K562 (cell line): Measurements from ENCODE around the gene MEF2D. TPM values are rescaled to one million over a fixed set of nuclear protein-coding genes. Genes with fewer than 3 reads are reported as not detected.

Experiments used
- ADNP ChIP-seq: fragments of 200-800 bp; sonication (Bioruptor generic); IDR thresholded peaks from 2 replicates; pipeline ENCODE4 v1.6.1; 2016; ENCODE audit warnings: missing genetic modification characterization, missing compliant biosample characterization
- ATF3 ChIP-seq, 2 experiments: fragments of 450-650 bp in 1 of 2; sonication (generic) in 1 of 2; formaldehyde crosslinking in 1 of 2; IDR thresholded peaks in 1 of 2; conservative IDR thresholded peaks in 1 of 2; 2 replicates each; pipeline versions ENCODE4 v1.6.1 to v1.8.1; 2016 to 2023; ENCODE audit warnings: mild to moderate bottlenecking in 2 of 2, moderate library complexity in 2 of 2, inconsistent platforms in 1 of 2, missing genetic modification reagents in 1 of 2
- CTCFL ChIP-seq: IDR thresholded peaks from 2 replicates; pipeline ENCODE4 v1.6.1; 2011; ENCODE audit warnings: borderline replicate concordance, low read depth, mild to moderate bottlenecking, moderate library complexity, low read length; ENCODE audit not compliant: insufficient read depth, poor library complexity, severe bottlenecking
- ETV5 ChIP-seq: sonication (generic); formaldehyde crosslinking; IDR thresholded peaks from 2 replicates; pipeline ENCODE4 v1.4.0; 2020; ENCODE audit warnings: low read depth, mild to moderate bottlenecking, missing genetic modification reagents
- KAT7 ChIP-seq: sonication (generic); formaldehyde crosslinking; IDR thresholded peaks from 2 replicates; pipeline ENCODE4 v1.8.0; 2022; ENCODE audit warnings: missing genetic modification reagents, mild to moderate bottlenecking, borderline replicate concordance
- KAT8 ChIP-seq: fragments of 450-650 bp; IDR thresholded peaks from 2 replicates; pipeline ENCODE4 v1.6.1; 2016; ENCODE audit warnings: low read depth, mild to moderate bottlenecking
- MED1 ChIP-seq: sonication (generic); formaldehyde crosslinking; IDR thresholded peaks from 2 replicates; pipeline ENCODE4 v1.8.1; 2023; ENCODE audit warnings: missing genetic modification reagents, borderline replicate concordance
- MXD1 ChIP-seq: fragments of 250-450 bp; sonication (Bioruptor Pico); IDR thresholded peaks from 2 replicates; pipeline ENCODE4 v1.8.0; 2021; ENCODE audit warnings: borderline replicate concordance, mild to moderate bottlenecking, moderate library complexity; ENCODE audit not compliant: poor library complexity, severe bottlenecking
- NBN ChIP-seq: fragments of 450-650 bp; IDR thresholded peaks from 2 replicates; pipeline ENCODE4 v1.6.1; 2016; ENCODE audit warnings: low read depth, mild to moderate bottlenecking
- NRF1 ChIP-seq, 2 experiments: fragments of 450-650 bp; IDR thresholded peaks in 1 of 2; conservative IDR thresholded peaks in 1 of 2; 2 replicates each; pipeline ENCODE4 v1.6.1; 2014; ENCODE audit warnings: mild to moderate bottlenecking in 2 of 2
- PCBP2 ChIP-seq: fragments of 200-400 bp; formaldehyde crosslinking; IDR thresholded peaks from 2 replicates; pipeline ENCODE4 v1.6.1; 2018; ENCODE audit warnings: low read length, low read depth, mild to moderate bottlenecking, moderate library complexity; ENCODE audit not compliant: poor library complexity, severe bottlenecking
- PPARD ChIP-seq: fragments of 250-450 bp; sonication (Bioruptor Pico); IDR thresholded peaks from 2 replicates; pipeline ENCODE4 v1.8.0; 2022; ENCODE audit warnings: inconsistent platforms, mild to moderate bottlenecking, moderate library complexity
- SAFB ChIP-seq: fragments of 200-400 bp; formaldehyde crosslinking; IDR thresholded peaks from 2 replicates; pipeline ENCODE4 v1.6.1; 2017; ENCODE audit warnings: low read depth, low read length, borderline replicate concordance
- SRSF3 ChIP-seq: fragments of 200-400 bp; formaldehyde crosslinking; IDR thresholded peaks from 2 replicates; pipeline ENCODE4 v1.6.1; 2016; ENCODE audit warnings: mild to moderate bottlenecking, low read length, moderate library complexity; ENCODE audit not compliant: insufficient read depth
- TRIM24 ChIP-seq, 2 experiments: fragments of 450-650 bp; IDR thresholded peaks; 2 replicates each; pipeline ENCODE4 v1.6.1; 2016
- VEZF1 ChIP-seq: fragments of 200-800 bp; sonication (Bioruptor generic); IDR thresholded peaks from 2 replicates; pipeline ENCODE4 v1.6.1; 2017; ENCODE audit warnings: missing genetic modification characterization, missing compliant biosample characterization
- ZBTB9 ChIP-seq: fragments of 450-650 bp; formaldehyde crosslinking; IDR thresholded peaks from 2 replicates; pipeline ENCODE4 v1.4.0; 2020; ENCODE audit warnings: mild to moderate bottlenecking, moderate library complexity
- ZFP1 ChIP-seq: fragments of 450-650 bp; formaldehyde crosslinking; IDR thresholded peaks from 2 replicates; pipeline ENCODE4 v1.4.0; 2020; ENCODE audit warnings: mild to moderate bottlenecking, mixed read lengths
- polyA plus RNA-seq, 8 experiments: library from polyadenylated mRNA; depleted of rRNA in 4 of 8; stranded (reverse) in 5 of 8; unstranded in 3 of 8; fragments of >200 nt; fragmentation: Nextera tagmentation in 2 of 8; fragmentation: Illumina TruSeq in 1 of 8; extraction: Ambion mirVana in 2 of 8; extraction: Trizol in 1 of 8; gene quantifications; 2 replicates each; pipeline versions ENCODE4 v1.2.1 to v1.2.3, GENCODE V29; 2011 to 2014; ENCODE audit warnings: inconsistent platforms in 1 of 8, missing spikeins in 1 of 8
- total RNA-seq, 7 experiments: library from RNA; depleted of rRNA in 6 of 7; stranded (reverse); fragments of >200 nt in 6 of 7; fragmentation: Illumina TruSeq in 2 of 7; extraction: Trizol in 2 of 7; gene quantifications; 2 replicates each; pipeline versions ENCODE4 v1.2.1 to v1.2.3, GENCODE V29; 2011 to 2021; ENCODE audit warnings: low replicate concordance in 1 of 7

MEF2D gene
- total and polyA plus RNA-seq, 9 of the 15 experiments (the other 6 are each of a cell fraction or from before 2014, with no cell fraction given) = 0.10 to 19.5 (median 2.6) TPM

- peak; percentile 65; the same call in 1 of the 2 replicates for TF ChIP-seq NBN
- TF ChIP-seq KAT8 = no peak
- no peak for TF ChIP-seq NRF1 (conservative IDR thresholded peaks at IDR 0.05 in 1 of 2, IDR thresholded peaks at IDR 0.05 in 1 of 2)
- TF ChIP-seq ADNP (tag) = no peak
- peak; percentile 90 for TF ChIP-seq ATF3 (IDR thresholded peaks at IDR 0.05)
- no peak for TF ChIP-seq ATF3 (CRISPR knock-in tag; conservative IDR thresholded peaks at IDR 0.05)
- TF ChIP-seq VEZF1 = peak; percentile 59
- no peak for TF ChIP-seq TRIM24 (IDR thresholded peaks at IDR 0.05)
- no peak for TF ChIP-seq ZFP1 (CRISPR knock-in tag)
- peak; percentile 85; the same call in 1 of the 2 replicates for TF ChIP-seq KAT7 (CRISPR knock-in tag)
- no peak for TF ChIP-seq PCBP2
- no peak for TF ChIP-seq PPARD (CRISPR knock-in tag)
- TF ChIP-seq MXD1 (CRISPR knock-in tag) = no peak
- no peak for TF ChIP-seq SRSF3
- no peak for TF ChIP-seq ZBTB9 (CRISPR knock-in tag)
- TF ChIP-seq ETV5 (CRISPR knock-in tag) = no peak
- no peak for TF ChIP-seq MED1 (CRISPR knock-in tag)
- no peak for TF ChIP-seq CTCFL
- no peak for TF ChIP-seq SAFB
These were observed 79.3 kb downstream of the MEF2D start (continued) for GRCh38 chr1:156421062-156421938.
